OCI-LY7 (cell line): ENCODE data around the gene RAB15. TPM values are rescaled to one million over a fixed set of nuclear protein-coding genes. Genes with fewer than 3 reads are reported as not detected.

Experiments used
- BruUV-seq: library from RNA; stranded (reverse); fragments of 400-500 nt; replicated peaks from 2 replicates; lab custom pipeline; 2021; lab: Mats Ljungman, UMichigan
- CTCF ChIA-PET: fragments of 300-600 bp; sonication (Branson Sonifier 250); formaldehyde crosslinking; loops from one replicate; lab custom pipeline; 2022; ENCODE audit warnings: antibody characterized with exemption; ENCODE audit not compliant: unreplicated experiment; lab: Charles Lee
- POLR2A ChIA-PET: fragments of 300-600 bp; sonication (Branson Sonifier 250); formaldehyde crosslinking; loops from one replicate; lab custom pipeline; 2022; ENCODE audit warnings: antibody characterized with exemption; lab: Charles Lee
- DNase-seq: peaks from one replicate; pipeline ENCODE4 v3.0.0-alpha.2; 2015; ENCODE audit warnings: low spot score
- H2AFZ ChIP-seq: fragments of 200-600 bp; sonication (generic), shearing (Covaris generic); 2 replicates; pipeline ENCODE4 v1.6.1; 2014; ENCODE audit warnings: mild to moderate bottlenecking, antibody characterized with exemption, low read length, moderate library complexity
- H3K27ac ChIP-seq: fragments of 200-600 bp; sonication (generic); 2 replicates; pipeline ENCODE4 v1.5.1; 2014; ENCODE audit warnings: mixed run types, low read depth, mild to moderate bottlenecking, moderate library complexity, low read length, inconsistent platforms; ENCODE audit not compliant: poor library complexity, severe bottlenecking
- H3K36me3 ChIP-seq: fragments of 200-600 bp; sonication (generic); 2 replicates; pipeline ENCODE4 v1.6.1; 2014; ENCODE audit warnings: mild to moderate bottlenecking, antibody characterized with exemption, low read length, moderate library complexity, mixed read lengths; ENCODE audit not compliant: insufficient read depth
- H3K4me1 ChIP-seq: fragments of 200-600 bp; sonication (generic); 2 replicates; pipeline ENCODE4 v1.5.1; 2014; ENCODE audit warnings: mild to moderate bottlenecking, low read length; ENCODE audit not compliant: insufficient read depth, poor library complexity, severe bottlenecking
- H3K4me2 ChIP-seq: fragments of 200-600 bp; sonication (generic); 2 replicates; pipeline ENCODE4 v1.6.1; 2014; ENCODE audit warnings: mild to moderate bottlenecking, low read length
- H3K4me3 ChIP-seq: fragments of 200-600 bp; sonication (generic); 2 replicates; pipeline ENCODE4 v1.5.1; 2014; ENCODE audit warnings: mild to moderate bottlenecking, low read depth, low read length; ENCODE audit not compliant: poor library complexity, severe bottlenecking
- H3K79me2 ChIP-seq: fragments of 200-600 bp; sonication (generic); 2 replicates; pipeline ENCODE4 v1.6.1; 2016; ENCODE audit warnings: low read depth, mild to moderate bottlenecking, low read length, moderate library complexity, mixed read lengths; ENCODE audit not compliant: insufficient read depth
- H3K9me2 ChIP-seq: fragments of 200-600 bp; sonication (generic); 2 replicates; pipeline ENCODE4 v1.6.1; 2016; ENCODE audit warnings: mild to moderate bottlenecking, low read length, mixed read lengths; ENCODE audit not compliant: insufficient read depth
- H3K9me3 ChIP-seq: fragments of 200-600 bp; sonication (generic); 2 replicates; pipeline ENCODE4 v1.6.1; 2014; ENCODE audit warnings: mild to moderate bottlenecking, mixed run types, low read length, mixed read lengths
- H4K20me1 ChIP-seq: fragments of 200-600 bp; sonication (generic); 2 replicates; pipeline ENCODE4 v1.6.1; 2014; ENCODE audit warnings: mild to moderate bottlenecking, antibody characterized with exemption, low read length, moderate library complexity, mixed read lengths; ENCODE audit not compliant: insufficient read depth
- EZH2phosphoT487 ChIP-seq: fragments of 200-600 bp; sonication (generic); IDR thresholded peaks from 2 replicates; pipeline ENCODE4 v1.6.1; 2018; ENCODE audit warnings: low read depth, borderline replicate concordance, mild to moderate bottlenecking, mixed run types, antibody characterized with exemption, low read length, moderate library complexity, mixed read lengths
- intact Hi-C: fragments of 100-400 bp; cut with micrococcal nuclease; formaldehyde crosslinking; loops from one replicate; pipeline ENCODE4 v1.10.0; 2022; ENCODE audit not compliant: unreplicated experiment
- total RNA-seq, 2 experiments: library from RNA; depleted of rRNA in 1 of 2; stranded (reverse); fragments of >200 nt in 1 of 2; shearing (Covaris generic) in 1 of 2; gene quantifications; 2 replicates each; pipeline ENCODE4 v1.2.3, GENCODE V29; 2014 to 2022
- TF ChIP-seq, protein P1 (sequence below): fragments of 200-600 bp; sonication (generic); conservative IDR thresholded peaks from 2 replicates; pipeline ENCODE4 v1.5.1; 2014; ENCODE audit warnings: mild to moderate bottlenecking, antibody characterized with exemption, low read length, moderate library complexity, mixed read lengths

Gene RAB15
- total RNA-seq, 2 experiments from 2014 or later, result 0.38 TPM; not detected in 1

DNA sequence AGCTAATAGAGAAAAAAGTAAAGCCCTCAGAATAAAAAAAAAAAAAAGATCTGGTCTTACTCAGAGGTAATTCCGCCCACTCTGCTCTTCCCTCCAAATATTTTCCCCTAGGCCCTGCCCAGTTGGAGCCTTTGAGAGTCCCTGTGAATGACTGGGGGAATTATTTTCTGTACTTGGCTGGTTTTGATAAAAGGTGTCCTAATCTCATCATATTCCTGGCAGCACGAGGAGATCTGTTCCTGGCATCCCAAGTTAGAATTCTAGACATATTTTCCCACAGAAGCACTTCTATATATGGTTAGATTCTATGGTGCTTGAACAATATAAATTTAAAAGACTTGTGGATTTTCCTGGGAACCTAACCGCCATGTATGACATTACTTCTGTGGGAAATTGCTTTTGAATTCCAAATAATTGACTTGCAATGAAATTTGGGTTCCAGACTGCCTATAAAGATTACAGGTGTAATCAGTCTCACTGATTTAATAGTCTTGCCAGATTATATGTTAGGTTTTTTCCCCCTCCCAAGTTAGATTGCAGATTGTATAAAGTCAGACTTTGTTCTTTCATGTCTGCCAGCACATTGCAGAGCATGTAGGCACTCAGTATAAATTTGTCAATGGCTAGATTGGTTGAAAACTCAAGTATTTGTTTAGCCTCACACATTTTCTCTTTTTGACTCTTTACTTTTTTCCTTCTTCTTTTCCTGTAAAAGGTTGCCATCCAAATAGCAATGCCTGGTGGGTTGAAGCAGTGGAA lies 41.9 kb downstream of the RAB15 start:
- intact Hi-C loops, result no loop called here
- no peaks in the 10 kb centered on the region for H3K9me3 ChIP-seq
- no peak overlapping the region for H3K4me2 ChIP-seq
- no peaks in the 10 kb centered on the region for H3K79me2 ChIP-seq
- peaks cover 13% of the 10 kb centered on the region for H3K4me1 ChIP-seq
- H4K20me1 ChIP-seq, result 0 out of 2 replicates have a peak, but pooled peaks cover 2% of the 10 kb centered on the region
- ChIA-PET POLR2A (interaction anchor here (0.6 kb wide), 2 partner anchors 95 to 122 kb away, joined by 5 to 6 read pairs; no protein-coding TSS in a partner anchor), CTCF (no interaction called here)
- BruUV-seq, result no TSS peak
- no peak overlapping the region for H3K27ac ChIP-seq
- no peak overlapping the region for H2AFZ ChIP-seq
- DNase-seq, result no peak
- peaks cover 97% of the 10 kb centered on the region for H3K36me3 ChIP-seq
- TF ChIP-seq, protein P1, sequence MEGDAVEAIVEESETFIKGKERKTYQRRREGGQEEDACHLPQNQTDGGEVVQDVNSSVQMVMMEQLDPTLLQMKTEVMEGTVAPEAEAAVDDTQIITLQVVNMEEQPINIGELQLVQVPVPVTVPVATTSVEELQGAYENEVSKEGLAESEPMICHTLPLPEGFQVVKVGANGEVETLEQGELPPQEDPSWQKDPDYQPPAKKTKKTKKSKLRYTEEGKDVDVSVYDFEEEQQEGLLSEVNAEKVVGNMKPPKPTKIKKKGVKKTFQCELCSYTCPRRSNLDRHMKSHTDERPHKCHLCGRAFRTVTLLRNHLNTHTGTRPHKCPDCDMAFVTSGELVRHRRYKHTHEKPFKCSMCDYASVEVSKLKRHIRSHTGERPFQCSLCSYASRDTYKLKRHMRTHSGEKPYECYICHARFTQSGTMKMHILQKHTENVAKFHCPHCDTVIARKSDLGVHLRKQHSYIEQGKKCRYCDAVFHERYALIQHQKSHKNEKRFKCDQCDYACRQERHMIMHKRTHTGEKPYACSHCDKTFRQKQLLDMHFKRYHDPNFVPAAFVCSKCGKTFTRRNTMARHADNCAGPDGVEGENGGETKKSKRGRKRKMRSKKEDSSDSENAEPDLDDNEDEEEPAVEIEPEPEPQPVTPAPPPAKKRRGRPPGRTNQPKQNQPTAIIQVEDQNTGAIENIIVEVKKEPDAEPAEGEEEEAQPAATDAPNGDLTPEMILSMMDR, result no peak
- no peak for TF ChIP-seq EZH2phosphoT487
- no peak overlapping the region for H3K4me3 ChIP-seq
- no peaks in the 10 kb centered on the region for H3K9me2 ChIP-seq

DNA sequence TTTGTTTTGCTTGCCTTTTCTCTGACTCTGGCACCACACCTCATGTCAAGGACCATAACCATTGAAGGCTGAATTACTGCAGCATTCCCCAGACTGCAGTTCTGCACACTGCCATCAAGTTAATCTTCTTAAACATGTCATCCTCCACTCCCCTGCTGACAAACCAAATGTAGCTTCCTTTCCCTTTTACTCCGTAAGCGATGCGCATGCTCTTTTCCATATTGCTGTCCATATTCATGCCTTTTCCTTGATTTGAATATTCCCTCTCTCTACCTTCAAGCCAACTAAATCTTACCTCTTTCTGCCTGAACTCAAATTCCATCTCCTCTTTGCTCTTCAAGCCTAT lies 43.1 kb downstream of the RAB15 start:
- Histone ChIP-seq H3K4me1 (peaks cover 13% of the 10 kb centered on the region), H3K36me3 (peaks cover 99% of the 10 kb centered on the region)
- CTCF ChIA-PET, result no interaction called here

More for the DNA sequence above, 43.1 kb downstream of the RAB15 start:
- Histone ChIP-seq H3K79me2 (no peaks in the 10 kb centered on the region; the same call in 1 of the 2 replicates), H4K20me1 (0 out of 2 replicates have a peak, but pooled peaks cover 2% of the 10 kb centered on the region), H3K9me3 (no peaks in the 10 kb centered on the region), H3K9me2 (no peaks in the 10 kb centered on the region), H3K4me3 (no peak overlapping the region), H3K27ac (peak overlapping the region; percentile 38), H3K4me2 (no peak overlapping the region), H2AFZ (no peak overlapping the region)
- intact Hi-C loops, result no loop called here
- POLR2A ChIA-PET, result interaction anchor here (0.6 kb wide), 1 partner anchor 293 kb away, joined by 3 read pairs; no protein-coding TSS in a partner anchor
- TF ChIP-seq EZH2phosphoT487, result no peak
- TF ChIP-seq, protein P1, result no peak
- no peak for DNase-seq
- BruUV-seq, result no TSS peak
